Measurements from ENCODE around the gene PPIL1. TPM values are rescaled to one million over a fixed set of nuclear protein-coding genes. Genes with fewer than 3 reads are reported as not detected.

PPIL1 gene
- total and polyA plus RNA-seq, 2 of the 13 experiments (the other 11 are each of a cell fraction or from before 2014, with no cell fraction given): 74.2 to 144 TPM

DNA sequence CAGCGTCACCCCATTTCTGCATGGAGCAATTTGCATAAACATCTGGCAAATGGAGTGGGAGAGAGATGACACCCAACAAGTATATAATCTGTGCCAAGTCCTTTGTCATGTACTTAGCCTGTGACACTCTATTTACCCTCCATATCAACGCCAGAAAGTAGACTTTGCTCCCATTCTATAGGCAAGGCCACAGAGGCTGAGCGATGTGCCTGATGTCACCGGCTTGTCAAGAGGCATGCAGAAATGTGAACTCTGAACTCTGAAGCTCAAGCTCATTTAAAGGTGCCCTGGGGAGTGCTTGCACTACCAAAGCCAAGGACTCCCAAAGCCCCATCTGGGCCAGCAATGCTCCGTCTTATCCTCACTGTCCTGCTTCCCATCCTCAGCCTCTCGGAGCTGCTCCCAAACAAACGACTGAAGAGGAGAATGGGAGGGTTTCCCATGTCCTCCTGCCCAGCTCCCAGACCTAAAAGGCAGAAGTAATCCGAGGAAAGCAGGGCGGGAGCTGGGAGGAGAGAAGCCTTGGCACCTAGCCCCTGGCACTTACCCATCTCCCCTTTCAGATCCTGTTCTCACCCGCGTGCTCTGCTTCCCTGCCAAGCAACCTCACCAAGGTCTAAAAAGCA is 44.6 kb downstream of the PPIL1 start (continued):
- peak; percentile 93 for TF ChIP-seq SAP130 (CRISPR knock-in tag; IDR thresholded peaks at IDR 0.05; ENCODE audit: low read depth)
- TF ChIP-seq NCOR1 (IDR thresholded peaks at IDR 0.05; ENCODE audit: borderline replicate concordance, low read length): peak; percentile 85
- no peak for TF ChIP-seq MBD4 (IDR thresholded peaks at IDR 0.05; ENCODE audit: borderline replicate concordance, low read length)
- peak; percentile 57; the same call in 1 of the 2 replicates for TF ChIP-seq TMF1 (CRISPR knock-in tag; IDR thresholded peaks at IDR 0.05; ENCODE audit: low read depth)
- peak; percentile 81 for TF ChIP-seq NCOA2 (CRISPR knock-in tag; IDR thresholded peaks at IDR 0.05)
- TF ChIP-seq ZNF326 (CRISPR knock-in tag; IDR thresholded peaks at IDR 0.05; ENCODE audit: borderline replicate concordance): no peak
- TF ChIP-seq GATAD2A (CRISPR knock-in tag; IDR thresholded peaks at IDR 0.05): peak; percentile 90
- TF ChIP-seq, protein P1, sequence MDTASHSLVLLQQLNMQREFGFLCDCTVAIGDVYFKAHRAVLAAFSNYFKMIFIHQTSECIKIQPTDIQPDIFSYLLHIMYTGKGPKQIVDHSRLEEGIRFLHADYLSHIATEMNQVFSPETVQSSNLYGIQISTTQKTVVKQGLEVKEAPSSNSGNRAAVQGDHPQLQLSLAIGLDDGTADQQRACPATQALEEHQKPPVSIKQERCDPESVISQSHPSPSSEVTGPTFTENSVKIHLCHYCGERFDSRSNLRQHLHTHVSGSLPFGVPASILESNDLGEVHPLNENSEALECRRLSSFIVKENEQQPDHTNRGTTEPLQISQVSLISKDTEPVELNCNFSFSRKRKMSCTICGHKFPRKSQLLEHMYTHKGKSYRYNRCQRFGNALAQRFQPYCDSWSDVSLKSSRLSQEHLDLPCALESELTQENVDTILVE (CRISPR knock-in tag; IDR thresholded peaks at IDR 0.05): peak; percentile 41; the same call in 1 of the 2 replicates
- TF ChIP-seq, protein P2, sequence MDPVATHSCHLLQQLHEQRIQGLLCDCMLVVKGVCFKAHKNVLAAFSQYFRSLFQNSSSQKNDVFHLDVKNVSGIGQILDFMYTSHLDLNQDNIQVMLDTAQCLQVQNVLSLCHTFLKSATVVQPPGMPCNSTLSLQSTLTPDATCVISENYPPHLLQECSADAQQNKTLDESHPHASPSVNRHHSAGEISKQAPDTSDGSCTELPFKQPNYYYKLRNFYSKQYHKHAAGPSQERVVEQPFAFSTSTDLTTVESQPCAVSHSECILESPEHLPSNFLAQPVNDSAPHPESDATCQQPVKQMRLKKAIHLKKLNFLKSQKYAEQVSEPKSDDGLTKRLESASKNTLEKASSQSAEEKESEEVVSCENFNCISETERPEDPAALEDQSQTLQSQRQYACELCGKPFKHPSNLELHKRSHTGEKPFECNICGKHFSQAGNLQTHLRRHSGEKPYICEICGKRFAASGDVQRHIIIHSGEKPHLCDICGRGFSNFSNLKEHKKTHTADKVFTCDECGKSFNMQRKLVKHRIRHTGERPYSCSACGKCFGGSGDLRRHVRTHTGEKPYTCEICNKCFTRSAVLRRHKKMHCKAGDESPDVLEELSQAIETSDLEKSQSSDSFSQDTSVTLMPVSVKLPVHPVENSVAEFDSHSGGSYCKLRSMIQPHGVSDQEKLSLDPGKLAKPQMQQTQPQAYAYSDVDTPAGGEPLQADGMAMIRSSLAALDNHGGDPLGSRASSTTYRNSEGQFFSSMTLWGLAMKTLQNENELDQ (CRISPR knock-in tag; IDR thresholded peaks at IDR 0.05; ENCODE audit: borderline replicate concordance): no peak
- peak; percentile 62; the same call in 1 of the 2 replicates for TF ChIP-seq FOXK1 (CRISPR knock-in tag; IDR thresholded peaks at IDR 0.05; ENCODE audit: borderline replicate concordance, low read depth)
- TF ChIP-seq ZNF224 (CRISPR knock-in tag; IDR thresholded peaks at IDR 0.05): no peak
- TF ChIP-seq, protein P3, sequence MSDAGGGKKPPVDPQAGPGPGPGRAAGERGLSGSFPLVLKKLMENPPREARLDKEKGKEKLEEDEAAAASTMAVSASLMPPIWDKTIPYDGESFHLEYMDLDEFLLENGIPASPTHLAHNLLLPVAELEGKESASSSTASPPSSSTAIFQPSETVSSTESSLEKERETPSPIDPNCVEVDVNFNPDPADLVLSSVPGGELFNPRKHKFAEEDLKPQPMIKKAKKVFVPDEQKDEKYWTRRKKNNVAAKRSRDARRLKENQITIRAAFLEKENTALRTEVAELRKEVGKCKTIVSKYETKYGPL (CRISPR knock-in tag; IDR thresholded peaks at IDR 0.05): no peak
- TF ChIP-seq, protein P4, sequence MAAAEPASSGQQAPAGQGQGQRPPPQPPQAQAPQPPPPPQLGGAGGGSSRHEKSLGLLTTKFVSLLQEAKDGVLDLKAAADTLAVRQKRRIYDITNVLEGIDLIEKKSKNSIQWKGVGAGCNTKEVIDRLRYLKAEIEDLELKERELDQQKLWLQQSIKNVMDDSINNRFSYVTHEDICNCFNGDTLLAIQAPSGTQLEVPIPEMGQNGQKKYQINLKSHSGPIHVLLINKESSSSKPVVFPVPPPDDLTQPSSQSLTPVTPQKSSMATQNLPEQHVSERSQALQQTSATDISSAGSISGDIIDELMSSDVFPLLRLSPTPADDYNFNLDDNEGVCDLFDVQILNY (CRISPR knock-in tag; conservative IDR thresholded peaks at IDR 0.05): no peak
- TF ChIP-seq, protein P5, sequence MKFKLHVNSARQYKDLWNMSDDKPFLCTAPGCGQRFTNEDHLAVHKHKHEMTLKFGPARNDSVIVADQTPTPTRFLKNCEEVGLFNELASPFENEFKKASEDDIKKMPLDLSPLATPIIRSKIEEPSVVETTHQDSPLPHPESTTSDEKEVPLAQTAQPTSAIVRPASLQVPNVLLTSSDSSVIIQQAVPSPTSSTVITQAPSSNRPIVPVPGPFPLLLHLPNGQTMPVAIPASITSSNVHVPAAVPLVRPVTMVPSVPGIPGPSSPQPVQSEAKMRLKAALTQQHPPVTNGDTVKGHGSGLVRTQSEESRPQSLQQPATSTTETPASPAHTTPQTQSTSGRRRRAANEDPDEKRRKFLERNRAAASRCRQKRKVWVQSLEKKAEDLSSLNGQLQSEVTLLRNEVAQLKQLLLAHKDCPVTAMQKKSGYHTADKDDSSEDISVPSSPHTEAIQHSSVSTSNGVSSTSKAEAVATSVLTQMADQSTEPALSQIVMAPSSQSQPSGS (CRISPR knock-in tag; IDR thresholded peaks at IDR 0.05): peak; percentile 99
- no peak for TF ChIP-seq RFXANK (CRISPR knock-in tag; IDR thresholded peaks at IDR 0.05)
- 0 out of 2 replicates have a peak, but pooled peaks have one; percentile 29 for TF ChIP-seq TCF7 (IDR thresholded peaks at IDR 0.05; ENCODE audit: low read depth)
- no peak for TF ChIP-seq CAMTA2 (CRISPR knock-in tag; IDR thresholded peaks at IDR 0.05; ENCODE audit: borderline replicate concordance)
- TF ChIP-seq ZNF703 (CRISPR knock-in tag; IDR thresholded peaks at IDR 0.05; ENCODE audit: borderline replicate concordance): no peak
- TF ChIP-seq, protein P6, sequence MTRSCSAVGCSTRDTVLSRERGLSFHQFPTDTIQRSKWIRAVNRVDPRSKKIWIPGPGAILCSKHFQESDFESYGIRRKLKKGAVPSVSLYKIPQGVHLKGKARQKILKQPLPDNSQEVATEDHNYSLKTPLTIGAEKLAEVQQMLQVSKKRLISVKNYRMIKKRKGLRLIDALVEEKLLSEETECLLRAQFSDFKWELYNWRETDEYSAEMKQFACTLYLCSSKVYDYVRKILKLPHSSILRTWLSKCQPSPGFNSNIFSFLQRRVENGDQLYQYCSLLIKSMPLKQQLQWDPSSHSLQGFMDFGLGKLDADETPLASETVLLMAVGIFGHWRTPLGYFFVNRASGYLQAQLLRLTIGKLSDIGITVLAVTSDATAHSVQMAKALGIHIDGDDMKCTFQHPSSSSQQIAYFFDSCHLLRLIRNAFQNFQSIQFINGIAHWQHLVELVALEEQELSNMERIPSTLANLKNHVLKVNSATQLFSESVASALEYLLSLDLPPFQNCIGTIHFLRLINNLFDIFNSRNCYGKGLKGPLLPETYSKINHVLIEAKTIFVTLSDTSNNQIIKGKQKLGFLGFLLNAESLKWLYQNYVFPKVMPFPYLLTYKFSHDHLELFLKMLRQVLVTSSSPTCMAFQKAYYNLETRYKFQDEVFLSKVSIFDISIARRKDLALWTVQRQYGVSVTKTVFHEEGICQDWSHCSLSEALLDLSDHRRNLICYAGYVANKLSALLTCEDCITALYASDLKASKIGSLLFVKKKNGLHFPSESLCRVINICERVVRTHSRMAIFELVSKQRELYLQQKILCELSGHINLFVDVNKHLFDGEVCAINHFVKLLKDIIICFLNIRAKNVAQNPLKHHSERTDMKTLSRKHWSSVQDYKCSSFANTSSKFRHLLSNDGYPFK (CRISPR knock-in tag; IDR thresholded peaks at IDR 0.05; ENCODE audit: borderline replicate concordance): no peak
- peak; percentile 96 for TF ChIP-seq HDAC2 (CRISPR knock-in tag; IDR thresholded peaks at IDR 0.05)
- TF ChIP-seq ZNF264 (CRISPR knock-in tag; IDR thresholded peaks at IDR 0.05): peak; percentile 92

Measured in HepG2 (cell line).